MM.1S (cell line): ENCODE data around the gene AKAP3.

Experiments used
- CTCF ChIP-seq: fragments of 300-600 bp; sonication (generic); IDR thresholded peaks from 2 replicates; pipeline ENCODE4 v1.5.1; 2016; ENCODE audit warnings: antibody characterized with exemption, low read length, mixed read lengths
- EZH2 ChIP-seq: fragments of 300-600 bp; sonication (generic); optimal IDR thresholded peaks from 2 replicates; pipeline ENCODE3; 2017; ENCODE audit warnings: low read depth, mild to moderate bottlenecking, antibody characterized with exemption, low read length, mixed read lengths

GRCh38 chr12:4584896-4585295, 64.0 kb downstream of the AKAP3 start:
- TF ChIP-seq CTCF = no peak
- TF ChIP-seq EZH2 = no peak
